Natural killer cell (primary cell): ENCODE data around the gene MMP17. TPM values are rescaled to one million over a fixed set of nuclear protein-coding genes. Genes with fewer than 3 reads are reported as not detected.

ENCODE experiments used
- ATAC-seq, 3 donors: fragments of 150-1000 bp in 2 of 3; fragments of 200-7000 bp in 1 of 3; cut with Tn5 transposase; 1 replicate in 1 of 3; 2 replicates in 2 of 3; pipeline ENCODE4 v1.10.0; 2021; ENCODE audit warnings: mild to moderate bottlenecking in 2 of 3, moderate library complexity in 2 of 3
- DNase-seq, 2 donors: peaks; one replicate each; pipeline versions ENCODE4 v3.0.0 to v3.0.0-alpha.2; 2013 to 2021; ENCODE audit warnings: mixed read lengths in 1 of 2
- H3K27ac ChIP-seq: one replicate; pipeline ENCODE4 v1.5.1; 2013; ENCODE audit warnings: mild to moderate bottlenecking, low read length
- H3K27me3 ChIP-seq: one replicate; pipeline ENCODE4 v1.6.1; 2013; ENCODE audit warnings: low read length; ENCODE audit not compliant: control insufficient read depth, insufficient read depth
- H3K36me3 ChIP-seq: one replicate; pipeline ENCODE4 v1.6.1; 2013; ENCODE audit warnings: low read length; ENCODE audit not compliant: control insufficient read depth, insufficient read depth
- H3K4me1 ChIP-seq: one replicate; pipeline ENCODE4 v1.6.1; 2013; ENCODE audit warnings: low read length; ENCODE audit not compliant: control insufficient read depth, insufficient read depth
- H3K4me3 ChIP-seq: one replicate; pipeline ENCODE4 v1.5.1; 2013; ENCODE audit warnings: low read length
- H3K9me3 ChIP-seq: one replicate; pipeline ENCODE4 v1.6.1; 2013; ENCODE audit warnings: low read length; ENCODE audit not compliant: control insufficient read depth, insufficient read depth
- H3K27ac Mint-ChIP-seq, 2 donors: one replicate each; pipeline ENCODE4 v1.8.0; 2022; ENCODE audit warnings: mild to moderate bottlenecking in 2 of 2, mixed read lengths in 2 of 2, moderate library complexity in 1 of 2
- H3K27me3 Mint-ChIP-seq, 2 donors: one replicate each; pipeline ENCODE4 v1.8.0; 2022; ENCODE audit warnings: low read depth in 2 of 2, mixed read lengths in 2 of 2
- H3K36me3 Mint-ChIP-seq: one replicate; pipeline ENCODE4 v1.8.0; 2022; ENCODE audit warnings: mixed read lengths
- H3K4me1 Mint-ChIP-seq, 2 donors: one replicate each; pipeline ENCODE4 v1.8.0; 2022; ENCODE audit warnings: mixed read lengths in 2 of 2
- H3K4me3 Mint-ChIP-seq: one replicate; pipeline ENCODE4 v1.8.0; 2022; ENCODE audit warnings: mild to moderate bottlenecking, moderate library complexity, mixed read lengths
- H3K9me3 Mint-ChIP-seq, 2 donors: one replicate each; pipeline ENCODE4 v1.8.0; 2022; ENCODE audit warnings: mixed read lengths in 2 of 2
- WGBS: methylation state at CpG from one replicate; pipeline ENCODE4 v1.1.7; 2013; ENCODE audit warnings: missing lambda C conversion rate; ENCODE audit not compliant: insufficient coverage; 5-methylcytosine and 5-hydroxymethylcytosine counted together
- intact Hi-C: fragments of 100-400 bp; cut with micrococcal nuclease; formaldehyde crosslinking; loops from one replicate; pipeline ENCODE4 v1.14.2; 2022
- total RNA-seq, 4 donors: library from RNA; stranded (reverse); fragments of 120-200 nt in 1 of 4; gene quantifications; one replicate each; pipeline versions ENCODE4 v1.2.3 to v1.2.4, GENCODE V29; 2013 to 2022
- TF ChIP-seq, protein P1 (sequence below): fragments of 200-600 bp; IDR thresholded peaks from one replicate; pipeline ENCODE4 v1.8.0; 2022; ENCODE audit warnings: antibody characterized with exemption

The MMP17 gene
- total RNA-seq, 3 donors from 2014 or later (not counting 1 experiment from before 2014, with no cell fraction given) = 1.6 to 2.0 (median 1.7) TPM

DNA sequence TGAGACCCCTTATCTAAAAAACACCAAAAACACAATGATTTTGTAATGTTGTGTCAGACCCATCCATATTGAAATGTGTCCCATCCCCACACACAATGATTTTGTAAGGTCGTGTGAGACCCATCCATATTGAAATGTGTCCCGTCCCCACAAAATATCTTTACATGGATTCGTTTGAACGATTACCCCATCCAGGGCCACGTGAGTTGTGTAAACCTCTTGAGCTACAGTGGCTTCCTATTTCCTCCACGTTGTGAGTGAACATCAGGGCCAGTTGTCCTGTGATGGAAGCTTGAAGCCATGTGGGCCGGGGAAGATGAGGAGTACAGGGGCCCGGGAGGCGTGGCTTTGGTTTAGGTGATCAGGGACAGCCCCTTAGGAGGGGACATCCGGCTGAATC is 39.3 kb downstream of the MMP17 start:
- intact Hi-C loops = no loop called here
- ATAC-seq (no peak), DNase-seq (no peak)
- no peaks in the 10 kb centered on the region for H3K4me1 ChIP-seq
- H3K4me3 Mint-ChIP-seq = no peak overlapping the region
- no peaks in the 10 kb centered on the region for H3K27me3 ChIP-seq
- H3K9me3 ChIP-seq = no peaks in the 10 kb centered on the region
- H3K36me3 ChIP-seq = no peaks in the 10 kb centered on the region
- no peak overlapping the region for H3K27ac Mint-ChIP-seq
- no peaks in the 10 kb centered on the region for H3K9me3 Mint-ChIP-seq
- no peaks in the 10 kb centered on the region for H3K36me3 Mint-ChIP-seq
- H3K4me1 Mint-ChIP-seq = no peaks in the 10 kb centered on the region
- H3K4me3 ChIP-seq = no peak overlapping the region
- TF ChIP-seq, protein P1, sequence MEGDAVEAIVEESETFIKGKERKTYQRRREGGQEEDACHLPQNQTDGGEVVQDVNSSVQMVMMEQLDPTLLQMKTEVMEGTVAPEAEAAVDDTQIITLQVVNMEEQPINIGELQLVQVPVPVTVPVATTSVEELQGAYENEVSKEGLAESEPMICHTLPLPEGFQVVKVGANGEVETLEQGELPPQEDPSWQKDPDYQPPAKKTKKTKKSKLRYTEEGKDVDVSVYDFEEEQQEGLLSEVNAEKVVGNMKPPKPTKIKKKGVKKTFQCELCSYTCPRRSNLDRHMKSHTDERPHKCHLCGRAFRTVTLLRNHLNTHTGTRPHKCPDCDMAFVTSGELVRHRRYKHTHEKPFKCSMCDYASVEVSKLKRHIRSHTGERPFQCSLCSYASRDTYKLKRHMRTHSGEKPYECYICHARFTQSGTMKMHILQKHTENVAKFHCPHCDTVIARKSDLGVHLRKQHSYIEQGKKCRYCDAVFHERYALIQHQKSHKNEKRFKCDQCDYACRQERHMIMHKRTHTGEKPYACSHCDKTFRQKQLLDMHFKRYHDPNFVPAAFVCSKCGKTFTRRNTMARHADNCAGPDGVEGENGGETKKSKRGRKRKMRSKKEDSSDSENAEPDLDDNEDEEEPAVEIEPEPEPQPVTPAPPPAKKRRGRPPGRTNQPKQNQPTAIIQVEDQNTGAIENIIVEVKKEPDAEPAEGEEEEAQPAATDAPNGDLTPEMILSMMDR = no peak
- 79% methylated on average over 10 of the region's 10 CpGs for WGBS
- no peak overlapping the region for H3K27ac ChIP-seq
- no peaks in the 10 kb centered on the region for H3K27me3 Mint-ChIP-seq

DNA sequence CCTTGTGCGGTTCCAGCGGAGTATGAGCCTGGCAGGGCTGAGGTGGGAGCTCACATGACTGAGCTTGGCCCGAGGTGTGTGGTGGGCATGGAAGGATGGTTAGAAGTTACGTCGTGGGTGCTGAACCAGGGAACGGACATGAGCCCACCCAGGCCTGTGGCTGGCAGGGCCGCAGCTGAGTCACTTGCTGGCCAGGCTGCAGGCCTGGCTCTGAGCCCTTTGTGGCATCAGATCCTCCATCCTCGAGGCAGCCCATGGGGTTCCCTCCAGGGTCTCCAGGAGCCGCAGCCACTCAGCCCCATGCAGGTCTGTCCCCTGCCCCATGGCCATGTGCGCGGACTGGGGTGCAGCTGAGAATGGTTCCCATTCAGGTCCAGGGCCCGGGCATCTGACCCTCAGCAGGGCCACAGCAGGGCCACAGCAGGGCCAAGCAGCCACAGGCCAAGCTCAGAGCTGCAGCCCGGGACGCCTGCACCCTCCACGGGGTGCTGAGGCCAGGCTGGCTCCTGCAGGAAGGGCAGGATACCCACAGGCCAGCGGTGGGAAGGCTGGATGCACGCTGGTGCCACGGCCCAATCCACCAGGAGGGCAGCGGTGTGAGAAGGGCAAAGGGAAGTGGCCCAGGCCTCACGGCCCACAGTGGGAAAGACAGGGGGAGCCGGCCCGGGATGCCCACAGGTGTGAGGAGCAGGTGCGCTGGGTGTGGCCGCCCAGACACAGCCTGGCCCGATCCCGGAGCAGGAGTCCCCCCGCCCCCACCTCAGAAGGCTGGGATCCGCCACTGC is 39.9 kb downstream of the MMP17 start:
- Mint-ChIP-seq H3K4me1 (no peaks in the 10 kb centered on the region), H3K27ac (no peak overlapping the region), H3K36me3 (no peaks in the 10 kb centered on the region), H3K9me3 (no peaks in the 10 kb centered on the region), H3K27me3 (no peaks in the 10 kb centered on the region), H3K4me3 (no peak overlapping the region)
- intact Hi-C loops = no loop called here
- TF ChIP-seq, protein P1 = no peak
- H3K4me1 ChIP-seq = no peaks in the 10 kb centered on the region
- H3K36me3 ChIP-seq = no peaks in the 10 kb centered on the region
- no peaks in the 10 kb centered on the region for H3K27me3 ChIP-seq
- H3K4me3 ChIP-seq = no peak overlapping the region
- no peak for ATAC-seq
- no peak overlapping the region for H3K27ac ChIP-seq
- WGBS = 89% methylated on average over 28 of the region's 28 CpGs
- no peaks in the 10 kb centered on the region for H3K9me3 ChIP-seq
- no peak for DNase-seq

DNA sequence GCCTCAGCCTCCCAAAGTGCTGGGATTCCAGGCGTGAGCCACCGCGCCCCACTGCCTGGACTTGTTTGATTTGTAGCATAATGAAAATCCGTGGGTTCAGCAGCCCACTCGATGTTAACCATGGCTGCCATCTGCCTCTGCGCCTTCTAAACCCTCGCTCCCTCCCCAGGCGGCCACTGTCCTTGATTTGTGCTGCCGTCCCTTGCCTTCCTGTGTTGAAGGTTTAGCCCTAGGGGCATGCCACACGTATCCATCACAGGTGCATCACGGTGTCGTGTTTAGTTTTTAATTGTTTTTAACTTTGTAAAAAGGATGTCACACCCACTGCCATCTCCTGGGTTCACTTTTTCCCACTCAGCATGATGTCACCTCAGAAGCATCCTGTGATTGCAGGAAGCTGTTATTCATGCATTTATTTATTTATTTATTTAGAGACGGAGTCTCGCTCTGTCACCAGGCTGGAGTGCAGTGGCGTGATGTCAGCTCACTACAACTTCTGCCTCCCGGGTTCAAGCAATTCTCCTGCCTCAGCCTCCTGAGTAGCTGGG is 41.8 kb downstream of the MMP17 start:
- DNase-seq (no peak), ATAC-seq (no peak)
- no peaks in the 10 kb centered on the region for H3K4me1 ChIP-seq
- Mint-ChIP-seq H3K4me3 (no peak overlapping the region), H3K4me1 (no peaks in the 10 kb centered on the region), H3K27me3 (no peaks in the 10 kb centered on the region), H3K27ac (no peak overlapping the region), H3K9me3 (no peaks in the 10 kb centered on the region), H3K36me3 (no peaks in the 10 kb centered on the region)
- TF ChIP-seq, protein P1 = no peak
- H3K27ac ChIP-seq = no peak overlapping the region
- intact Hi-C loops = no loop called here
- no peaks in the 10 kb centered on the region for H3K27me3 ChIP-seq
- no peaks in the 10 kb centered on the region for H3K9me3 ChIP-seq
- 90% methylated on average over 13 of the region's 16 CpGs for WGBS
- no peaks in the 10 kb centered on the region for H3K36me3 ChIP-seq
- H3K4me3 ChIP-seq = no peak overlapping the region
